ACHN (cell line): ENCODE data around the gene WDR37.
"Not testable (repeated sequence)": the region's sequence is repeated elsewhere in the genome, so short reads cannot be mapped to it uniquely, and the experiment has no call there.

Experiments used
- DNase-seq: peaks from one replicate; pipeline ENCODE4 v3.0.0-alpha.2; 2015
- in situ Hi-C: cut with HindIII; loops from 2 replicates; pipeline ENCODE4 v1.10.0; 2017; ENCODE audit warnings: low sequenced_read_pairs, low pct_ligation_motif_present, low pct_unique_long_range_greater_than_20kb

Gene WDR37

DNA sequence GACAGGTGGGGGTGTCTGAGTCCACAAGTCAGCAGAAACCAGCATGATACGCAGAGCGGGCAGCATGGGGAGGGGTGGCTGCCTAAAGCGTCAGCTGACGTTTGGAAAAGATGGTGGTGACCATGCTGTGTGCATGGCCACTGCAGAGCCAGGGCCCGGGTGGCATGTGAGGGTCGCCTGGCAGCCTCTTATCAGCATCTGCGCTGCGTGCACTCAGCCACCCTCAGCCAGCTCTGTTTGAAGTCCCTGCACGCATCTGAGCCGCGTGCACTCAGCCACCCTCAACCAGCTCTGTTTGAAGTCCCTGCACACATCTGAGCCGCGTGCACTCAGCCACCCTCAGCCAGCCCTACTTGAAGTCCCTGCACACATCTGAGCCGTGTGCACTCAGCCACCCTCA, 61.5 kb downstream of the WDR37 start:
- DNase-seq, result no peak
- in situ Hi-C loops, result no loop called here

DNA sequence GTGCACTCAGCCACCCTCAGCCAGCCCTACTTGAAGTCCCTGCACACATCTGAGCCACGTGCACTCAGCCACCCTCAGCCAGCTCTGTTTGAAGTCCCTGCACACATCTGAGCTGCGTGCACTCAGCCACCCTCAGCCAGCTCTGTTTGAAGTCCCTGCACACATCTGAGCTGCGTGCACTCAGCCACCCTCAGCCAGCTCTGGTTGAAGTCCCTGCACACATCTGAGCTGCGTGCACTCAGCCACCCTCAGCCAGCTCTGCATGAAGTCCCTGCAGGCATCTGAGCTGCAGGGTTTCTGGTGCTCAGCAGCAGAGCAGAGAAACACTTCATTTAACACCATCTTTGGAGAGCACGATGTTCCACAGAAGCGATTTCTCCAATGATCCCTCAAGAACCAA, 62.1 kb downstream of the WDR37 start:
- DNase-seq, in situ Hi-C loops: not testable (repeated sequence)

DNA sequence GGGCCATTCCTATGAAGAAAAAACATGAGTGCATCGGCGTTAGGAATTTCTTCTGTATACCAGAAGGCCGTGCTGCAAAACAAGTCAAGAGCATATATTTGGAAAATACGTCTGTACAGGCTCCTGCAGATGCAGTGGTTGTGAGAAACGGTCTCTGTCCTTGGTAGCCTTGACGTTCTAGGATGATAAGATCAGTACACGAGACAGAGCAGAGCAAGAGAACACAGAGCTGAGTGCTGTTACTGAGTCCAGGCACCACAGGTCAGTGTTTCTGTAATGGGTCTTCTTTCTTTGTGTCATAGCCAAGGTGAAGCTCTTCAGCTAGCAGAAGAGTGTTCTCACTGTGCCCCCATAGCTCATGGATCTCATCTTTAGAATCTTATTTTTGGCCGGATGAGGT, 62.8 kb downstream of the WDR37 start:
- in situ Hi-C loops, result no loop called here
- DNase-seq, result no peak

DNA sequence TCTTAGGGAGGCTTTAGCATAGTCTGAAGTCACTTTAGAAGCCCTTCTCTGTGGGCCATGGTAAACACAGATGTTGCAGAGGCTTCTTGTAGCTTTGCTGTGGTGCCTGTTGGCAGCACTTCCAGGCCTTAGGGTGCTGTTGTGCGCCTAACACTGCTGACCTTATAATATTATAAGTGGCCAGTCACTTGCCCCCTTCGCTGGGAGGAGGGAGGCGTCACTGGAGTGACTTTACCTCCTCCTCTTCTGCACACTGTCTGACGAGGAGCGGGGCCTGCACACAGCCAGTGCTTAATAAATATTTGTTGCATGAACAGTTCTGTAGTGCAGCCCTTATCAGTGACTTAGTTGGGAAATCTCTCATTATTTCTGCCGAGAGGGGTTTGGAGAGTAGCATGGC, 63.3 kb downstream of the WDR37 start:
- DNase-seq, result no peak
- in situ Hi-C loops, result no loop called here

DNA sequence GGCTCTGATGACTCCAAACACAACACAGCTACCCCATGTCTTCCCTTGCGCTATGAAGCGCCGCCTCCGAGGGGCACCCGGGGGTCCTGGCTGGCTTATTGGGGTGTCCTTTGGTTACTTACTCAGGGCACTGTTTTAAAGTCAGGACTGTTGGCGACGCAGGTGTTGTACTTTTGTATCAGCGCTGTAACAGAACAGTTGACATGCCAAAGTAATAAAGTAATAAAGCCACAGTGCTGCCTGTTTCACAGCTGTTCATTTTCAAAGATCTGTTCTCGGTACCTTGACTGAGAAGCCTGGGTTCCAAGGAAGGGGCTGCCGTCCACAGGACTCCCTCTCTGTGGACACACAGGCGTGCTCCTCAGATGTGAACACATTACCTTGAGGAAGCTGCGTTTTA, 64.1 kb downstream of the WDR37 start:
- no peak for DNase-seq
- in situ Hi-C loops, result no loop called here

DNA sequence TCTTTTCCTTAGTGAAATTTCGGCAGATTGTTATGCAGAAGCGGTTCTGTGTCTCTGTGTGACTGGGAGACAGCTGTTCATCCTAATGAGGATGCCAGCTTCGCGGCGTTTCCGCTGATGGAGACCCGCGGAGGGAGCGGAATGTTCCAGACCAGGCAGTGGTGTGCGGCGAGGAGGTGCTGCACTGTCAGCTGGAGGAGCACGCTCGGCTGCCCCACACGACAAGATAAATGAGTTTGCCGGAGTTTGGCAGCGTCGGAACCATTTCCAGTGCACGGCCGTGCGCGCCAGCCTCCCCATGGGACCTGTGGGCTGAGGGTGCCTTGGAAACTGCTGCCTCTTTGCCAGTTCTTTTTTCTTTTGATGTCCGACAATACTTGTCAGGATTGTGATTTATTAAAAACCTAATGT, 64.6 kb downstream of the WDR37 start:
- DNase-seq, result no peak
- in situ Hi-C loops, result no loop called here

DNA sequence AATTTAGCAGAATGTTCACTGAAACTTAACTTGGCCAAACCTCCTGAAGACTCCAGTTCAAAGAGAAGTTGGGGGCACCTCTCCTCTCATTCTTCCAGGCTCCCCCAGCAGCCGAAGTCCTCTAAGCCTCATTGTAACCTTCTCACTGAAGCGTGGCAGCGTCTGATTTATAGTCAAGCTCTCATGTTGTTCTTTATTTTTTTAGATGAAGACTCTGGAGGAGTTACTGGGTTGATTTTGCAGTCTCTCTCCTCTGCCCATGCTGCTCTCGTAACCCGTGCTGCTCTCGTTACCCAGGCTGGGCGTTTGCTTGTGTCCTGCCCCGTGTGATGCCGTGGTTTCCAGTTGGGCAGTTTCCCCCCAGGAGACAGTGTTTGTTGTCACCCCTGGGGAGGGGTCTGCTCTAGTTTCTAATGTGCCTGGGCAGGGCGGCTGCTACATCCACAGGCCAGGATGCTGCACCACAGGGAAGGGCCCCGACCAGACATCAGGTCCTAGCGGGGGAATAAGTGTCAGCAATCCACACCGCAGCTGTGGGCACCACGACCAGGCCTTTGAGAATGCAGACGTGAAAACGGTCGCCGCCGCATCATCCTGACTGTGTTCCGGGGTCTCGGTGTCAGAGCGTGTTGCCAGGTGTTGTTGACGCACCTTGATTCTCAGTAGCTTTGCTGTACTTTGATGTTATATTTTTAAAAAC, 65.2 kb downstream of the WDR37 start:
- in situ Hi-C loops, result no loop called here
- DNase-seq, result no peak

DNA sequence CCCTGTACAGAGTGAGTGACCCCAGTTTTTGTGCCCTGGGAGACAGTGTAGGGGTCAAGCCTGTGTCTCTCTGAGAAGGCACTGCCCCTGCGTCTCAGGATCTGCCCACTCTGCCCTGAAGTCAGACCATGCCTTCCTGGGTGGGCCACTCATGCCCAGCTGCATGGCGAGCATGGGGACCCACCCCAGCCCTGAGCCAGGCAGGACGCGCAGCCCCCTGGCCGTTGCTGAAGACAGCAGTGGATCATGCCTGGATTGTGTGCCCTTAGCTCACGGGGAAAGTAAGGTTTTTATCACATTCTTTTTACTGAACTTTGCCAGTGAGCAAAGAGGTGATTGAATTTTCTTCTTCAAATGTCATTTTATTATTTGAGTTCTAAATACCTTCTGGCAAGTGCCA, 66.2 kb downstream of the WDR37 start:
- DNase-seq, result no peak
- in situ Hi-C loops, result no loop called here

DNA sequence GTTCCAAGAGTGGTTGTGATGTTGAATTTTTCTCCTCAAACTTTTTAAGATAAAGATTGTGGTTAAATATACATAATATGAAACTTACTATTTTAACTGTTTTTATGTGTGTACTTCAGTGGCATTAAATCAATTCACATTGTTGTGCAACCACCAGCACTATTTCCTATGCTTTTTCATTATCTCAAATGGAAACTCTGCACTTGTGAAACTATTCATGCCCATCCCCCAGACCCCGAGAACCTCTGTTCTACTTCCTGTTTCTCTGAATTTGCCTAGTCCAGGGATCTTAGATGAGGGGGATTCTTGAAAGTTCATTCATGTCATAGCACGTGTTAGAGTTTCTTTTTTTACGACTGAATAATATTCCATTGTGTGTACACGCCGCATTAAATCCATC, 67.0 kb downstream of the WDR37 start:
- DNase-seq, result no peak
- in situ Hi-C loops, result no loop called here

DNA sequence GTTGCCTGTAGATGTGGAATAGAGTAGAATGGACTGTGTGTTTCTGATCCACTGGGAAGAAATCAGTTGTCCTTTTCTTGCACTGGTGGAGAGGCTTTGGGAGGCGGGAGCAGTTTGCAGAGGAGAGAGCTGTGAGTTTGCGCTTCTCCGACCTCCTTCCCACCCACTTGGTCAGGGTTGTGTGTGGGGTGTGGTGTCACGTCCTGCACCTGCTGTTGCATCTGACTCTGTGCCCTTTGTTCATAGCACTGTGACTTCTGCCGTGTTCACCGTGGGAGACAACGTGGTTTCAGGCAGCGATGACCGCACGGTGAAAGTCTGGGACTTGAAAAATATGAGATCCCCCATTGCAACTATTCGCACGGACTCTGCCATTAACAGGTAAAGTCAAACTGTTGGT, 67.8 kb downstream of the WDR37 start:
- in situ Hi-C loops, result no loop called here
- no peak for DNase-seq

DNA sequence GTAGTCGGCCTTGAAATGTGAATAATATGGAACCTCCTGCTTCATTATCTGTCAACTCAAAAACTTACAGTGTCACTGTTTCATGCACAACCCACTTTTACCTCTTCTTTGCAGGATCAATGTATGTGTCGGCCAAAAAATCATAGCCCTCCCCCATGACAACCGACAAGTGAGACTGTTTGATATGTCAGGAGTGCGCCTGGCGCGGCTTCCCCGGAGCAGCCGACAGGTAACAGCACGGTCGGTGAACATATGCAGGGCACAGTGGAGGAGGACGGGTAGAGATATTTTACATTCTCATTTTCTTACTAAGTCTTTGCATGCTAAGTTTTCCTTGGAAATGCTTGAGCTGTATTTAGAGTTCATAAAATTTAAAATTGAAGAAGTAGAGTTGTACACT, 68.6 kb downstream of the WDR37 start:
- in situ Hi-C loops, result no loop called here
- DNase-seq, result no peak

DNA sequence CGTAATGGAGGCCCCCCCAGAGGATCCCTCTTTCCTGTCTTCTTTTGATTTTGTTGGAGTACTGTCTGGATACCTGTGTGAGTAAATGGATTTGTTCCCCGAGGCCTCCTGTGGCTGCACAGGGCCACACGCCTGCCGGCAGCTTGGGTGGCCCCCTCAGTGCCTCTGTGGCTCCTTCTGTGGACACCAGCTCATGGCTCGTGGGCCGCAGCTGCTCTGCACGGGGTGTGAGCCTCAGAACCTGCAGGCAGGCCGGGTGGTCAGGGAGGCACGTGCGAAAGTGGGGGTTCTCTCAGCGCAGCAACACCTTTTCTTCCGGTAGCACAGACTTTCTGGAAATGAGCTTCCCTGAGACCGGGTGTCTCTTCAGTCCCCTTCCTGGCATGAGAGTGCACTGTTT, 70.3 kb downstream of the WDR37 start:
- in situ Hi-C loops, result no loop called here
- no peak for DNase-seq

DNA sequence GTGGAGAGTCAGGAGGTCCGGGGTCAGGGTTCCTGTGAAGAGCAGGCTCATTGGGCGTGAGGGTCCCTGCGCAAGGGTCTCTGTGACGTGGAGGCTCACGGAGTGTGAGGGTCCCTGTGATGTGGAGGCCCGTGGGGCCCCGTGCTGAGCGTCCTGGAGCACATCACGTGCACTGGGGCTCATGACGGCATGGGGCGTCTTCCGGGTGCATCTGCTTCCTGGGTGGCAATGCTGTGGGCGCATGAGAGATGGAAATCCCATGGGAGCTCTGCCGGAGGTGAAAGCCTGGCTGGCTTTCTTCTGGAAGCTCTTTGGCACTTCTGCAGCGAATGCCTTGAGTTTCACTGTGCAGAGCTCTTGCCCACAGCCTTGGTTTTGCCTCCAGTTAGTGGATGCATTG, 71.4 kb downstream of the WDR37 start:
- no peak for DNase-seq
- in situ Hi-C loops, result no loop called here

DNA sequence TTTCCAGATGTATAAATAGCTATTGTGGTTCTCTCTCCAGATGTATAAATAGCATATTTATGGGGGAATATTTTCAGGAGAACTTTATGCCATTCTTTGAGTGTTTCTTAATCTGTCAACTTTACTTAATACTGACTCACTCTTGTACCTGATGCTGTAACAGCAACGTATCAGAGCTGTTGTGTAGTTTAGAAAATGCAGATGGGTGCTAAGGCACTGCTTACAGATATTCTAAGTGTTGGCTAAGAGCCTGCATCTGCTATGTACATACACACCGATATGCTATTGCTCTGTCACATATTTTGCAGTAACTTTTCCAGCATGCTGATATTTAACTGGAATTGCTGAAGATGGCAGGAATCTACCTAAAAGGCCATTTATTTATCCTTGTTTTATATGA, 71.9 kb downstream of the WDR37 start:
- DNase-seq, result no peak
- in situ Hi-C loops, result no loop called here

DNA sequence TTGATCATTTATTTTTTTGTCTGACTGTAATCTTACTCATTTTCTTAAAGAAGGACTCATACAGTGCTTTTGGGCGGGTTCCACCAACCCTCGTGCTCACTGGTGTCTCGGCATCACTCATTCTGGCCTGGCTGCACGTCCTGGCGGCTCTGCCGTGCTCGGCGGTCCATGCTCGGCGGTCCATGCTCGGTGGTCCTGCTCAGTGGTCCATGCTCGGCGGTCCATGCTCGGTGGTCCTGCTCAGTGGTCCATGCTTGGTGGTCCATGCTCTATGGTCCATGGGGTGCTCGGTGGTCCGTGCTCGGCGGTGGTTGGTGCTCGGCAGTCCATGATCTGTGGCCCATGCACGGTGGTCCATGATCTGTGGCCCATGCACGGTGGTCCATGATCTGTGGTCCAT, 72.5 kb downstream of the WDR37 start:
- no peak for DNase-seq
- in situ Hi-C loops, result no loop called here

DNA sequence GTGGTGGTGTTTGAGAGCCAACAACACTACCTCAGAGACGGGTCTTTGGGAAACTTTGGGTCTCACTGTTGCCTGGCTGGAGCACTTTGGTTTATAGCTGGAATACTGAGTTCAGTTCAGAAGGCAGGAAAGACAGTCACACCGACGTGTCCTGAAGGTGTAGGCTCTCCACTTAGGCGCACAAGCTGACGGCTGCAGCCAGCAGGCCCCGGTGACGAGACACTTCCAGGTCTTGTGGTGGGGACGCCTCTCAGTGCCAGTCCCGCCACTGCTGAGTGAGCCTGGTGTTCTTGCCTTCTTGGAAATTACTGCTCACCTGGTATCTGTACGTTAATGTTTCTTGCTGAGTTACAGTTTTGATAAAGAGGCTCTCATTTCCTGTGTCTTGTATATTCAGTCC, 74.0 kb downstream of the WDR37 start:
- no peak for DNase-seq
- in situ Hi-C loops, result no loop called here

DNA sequence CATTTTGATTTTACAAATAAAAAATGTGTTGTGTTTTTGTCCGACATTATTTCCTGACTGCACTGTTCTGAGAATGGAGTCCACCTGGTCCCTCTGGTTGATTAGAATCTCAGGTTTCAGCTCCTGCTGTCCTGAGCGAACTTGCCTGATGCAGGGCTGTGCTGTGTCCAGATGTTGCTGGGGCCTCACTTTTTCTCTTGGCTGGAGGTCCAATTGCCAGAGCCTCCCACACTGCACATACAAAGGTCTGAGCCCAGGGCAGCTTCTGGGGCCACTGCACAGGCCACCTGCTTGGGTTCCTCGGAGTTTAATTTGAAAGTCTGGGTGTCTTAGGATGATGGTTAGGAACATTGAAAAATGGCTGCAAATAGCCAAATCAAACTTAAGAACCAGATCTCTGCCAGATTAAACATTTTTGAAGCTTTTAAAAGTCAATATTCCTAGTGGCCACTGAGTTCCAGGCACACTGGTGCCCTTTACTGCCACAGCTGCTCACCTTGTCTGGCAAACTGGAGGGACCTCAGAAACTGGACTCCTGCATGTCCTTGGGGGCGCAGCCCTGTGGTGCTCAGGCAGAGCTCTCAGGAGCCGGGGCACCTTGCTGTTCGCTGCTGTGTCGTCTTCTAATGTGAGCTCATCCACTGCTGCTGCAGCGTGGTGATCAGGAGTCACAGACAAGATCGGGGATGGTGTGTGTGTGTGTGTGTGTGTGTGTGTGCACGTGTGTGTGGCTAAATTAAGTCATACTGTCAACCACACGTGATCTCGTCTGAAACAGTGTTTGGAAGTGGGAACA, 75.0 kb downstream of the WDR37 start:
- in situ Hi-C loops, result no loop called here
- no peak for DNase-seq

DNA sequence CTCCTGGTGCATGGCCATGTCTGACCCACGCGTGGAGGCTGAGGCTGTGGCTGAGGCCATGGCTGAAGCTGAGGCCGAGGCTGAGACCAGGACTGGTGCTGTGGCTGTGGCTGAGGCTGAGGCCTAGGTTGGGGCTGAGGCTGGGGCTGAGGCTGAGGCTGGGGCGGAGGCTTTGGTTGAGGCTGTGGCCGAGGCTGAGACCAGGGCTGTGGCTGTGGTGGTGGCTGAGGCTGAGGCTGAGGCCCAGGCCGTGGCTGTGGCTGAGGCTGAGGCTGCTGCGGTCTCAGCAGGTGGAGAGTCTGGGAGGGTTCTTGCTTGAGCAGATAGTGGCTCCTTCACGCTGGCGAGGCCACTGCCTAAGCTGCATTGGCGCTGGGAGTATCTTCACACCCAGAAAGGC, 76.4 kb downstream of the WDR37 start:
- no peak for DNase-seq
- in situ Hi-C loops, result no loop called here

DNA sequence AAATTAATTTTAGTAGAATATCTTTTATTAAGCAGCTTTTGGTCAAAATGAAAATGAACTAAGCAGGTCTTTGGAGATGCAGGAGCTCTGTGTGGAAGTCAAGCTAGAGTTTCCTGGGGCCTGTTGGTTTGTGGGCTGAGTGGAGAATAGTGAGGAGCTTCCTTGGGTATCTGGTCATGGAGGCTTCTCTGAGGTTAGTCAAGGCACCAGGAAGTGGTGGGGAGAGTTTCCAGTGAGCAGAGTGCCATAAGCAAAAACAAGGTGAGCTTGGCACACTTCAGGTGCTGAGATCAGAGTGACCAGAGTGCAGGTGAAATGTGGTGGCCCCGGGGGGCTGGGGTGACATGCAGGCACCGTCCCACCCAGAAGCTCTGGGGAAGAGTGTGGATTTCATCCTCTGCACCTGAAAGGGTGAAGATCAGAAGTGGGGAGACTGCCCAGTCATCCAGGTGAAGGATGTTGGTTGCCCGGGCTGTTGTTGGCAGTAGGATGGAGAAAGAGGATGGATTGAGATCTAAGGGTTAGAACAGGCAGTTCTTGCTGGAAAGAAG, 77.4 kb downstream of the WDR37 start:
- no peak for DNase-seq
- in situ Hi-C loops, result no loop called here

DNA sequence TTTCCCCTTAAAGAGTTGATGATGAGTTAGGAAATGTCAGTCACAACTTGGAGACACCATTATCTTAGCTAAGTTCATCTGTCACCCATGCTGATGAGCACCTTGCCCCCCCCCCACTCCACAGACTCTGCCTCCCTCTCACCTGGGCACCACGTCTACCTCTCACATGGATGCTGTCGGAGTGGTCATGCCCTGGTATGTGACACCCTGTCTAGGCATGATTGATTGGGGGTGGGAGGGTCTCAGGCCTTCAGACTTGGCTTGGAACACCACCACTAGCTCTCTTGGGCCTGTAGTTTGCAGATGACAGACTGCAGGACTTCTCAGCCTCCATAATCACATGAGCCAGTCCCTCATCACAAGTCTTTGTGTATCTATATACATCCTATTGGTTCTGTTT, 78.0 kb downstream of the WDR37 start:
- no peak for DNase-seq
- in situ Hi-C loops, result no loop called here
